Activated T-cell treated with anti-CD3 and anti-CD28 coated beads for 1 hour (primary cell): ENCODE results near the gene PPP1R7.
A peak's percentile ranks its signal among the peaks of the same experiment; 100 is the strongest.

ENCODE experiments used
- DNase-seq: peaks from one replicate; pipeline ENCODE4 v3.0.0-alpha.2; 2020; ENCODE audit warnings: low read depth

The PPP1R7 gene

DNA sequence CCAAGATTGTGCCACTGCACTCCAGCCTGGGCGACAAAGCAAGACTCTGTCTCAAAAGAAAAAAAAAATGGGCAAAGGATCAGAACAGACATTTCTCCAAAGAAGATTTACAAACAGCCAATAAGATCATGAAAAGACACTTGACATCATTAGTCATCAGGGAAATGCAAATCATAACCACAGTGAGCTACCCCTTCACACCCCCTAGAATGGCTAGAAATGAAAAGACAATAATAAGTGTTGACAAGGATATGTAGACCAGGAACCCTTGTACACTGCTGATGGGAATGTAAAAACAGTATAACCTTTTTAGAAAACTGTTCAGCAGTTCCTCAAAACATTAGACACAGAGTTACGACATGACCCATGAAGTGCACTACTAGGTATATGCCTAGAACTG, 29.8 kb upstream of the PPP1R7 start:
- DNase-seq, result no peak

DNA sequence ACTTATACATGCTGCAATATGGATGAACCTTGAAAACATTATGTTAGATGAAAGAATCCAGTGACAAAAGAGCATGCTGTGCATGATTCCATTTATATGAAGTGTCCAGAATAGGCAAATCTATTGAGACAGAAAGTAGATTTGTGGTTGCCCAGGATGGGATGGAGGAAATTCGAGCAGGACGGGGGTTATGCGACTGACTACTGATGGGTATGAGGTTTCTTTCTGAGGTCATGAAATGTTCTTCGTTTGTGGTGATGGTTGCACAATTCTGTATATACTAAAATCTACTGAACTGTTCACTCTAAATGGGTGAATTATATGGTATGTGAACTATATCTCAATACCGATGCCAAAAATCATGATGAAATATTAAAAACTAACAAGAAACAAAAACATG, 29.3 kb upstream of the PPP1R7 start:
- no peak for DNase-seq

DNA sequence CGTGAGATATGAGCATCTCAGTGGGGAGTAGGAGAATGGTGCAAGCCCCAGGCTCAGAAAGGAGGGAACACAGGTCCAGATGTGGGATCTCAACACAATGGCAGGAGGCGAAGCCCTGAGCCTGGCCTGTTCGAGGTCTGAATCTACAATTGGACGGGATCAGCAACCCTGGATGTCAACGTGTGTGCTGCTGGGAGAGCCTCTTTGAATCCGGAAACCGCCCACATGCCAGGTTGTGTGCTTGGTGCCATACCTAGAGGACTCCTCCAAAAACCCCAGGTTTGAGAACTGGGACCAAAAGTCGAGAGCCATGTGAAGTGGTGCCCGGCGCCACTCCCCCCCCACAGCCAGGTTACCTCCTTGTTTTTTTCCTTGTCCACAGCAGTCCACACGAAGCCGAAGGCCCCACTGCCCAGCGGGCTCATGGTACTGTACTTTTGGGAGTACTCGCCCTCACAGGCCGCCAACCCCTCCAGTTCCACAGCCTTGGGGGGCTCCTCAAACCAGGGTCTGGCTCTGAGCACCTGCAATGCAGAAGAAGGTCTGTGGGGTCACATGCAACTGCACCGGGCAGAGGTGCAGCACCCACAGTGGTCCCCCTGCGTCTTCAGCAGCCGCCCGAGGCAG, 27.8 kb upstream of the PPP1R7 start:
- DNase-seq, result no peak

DNA sequence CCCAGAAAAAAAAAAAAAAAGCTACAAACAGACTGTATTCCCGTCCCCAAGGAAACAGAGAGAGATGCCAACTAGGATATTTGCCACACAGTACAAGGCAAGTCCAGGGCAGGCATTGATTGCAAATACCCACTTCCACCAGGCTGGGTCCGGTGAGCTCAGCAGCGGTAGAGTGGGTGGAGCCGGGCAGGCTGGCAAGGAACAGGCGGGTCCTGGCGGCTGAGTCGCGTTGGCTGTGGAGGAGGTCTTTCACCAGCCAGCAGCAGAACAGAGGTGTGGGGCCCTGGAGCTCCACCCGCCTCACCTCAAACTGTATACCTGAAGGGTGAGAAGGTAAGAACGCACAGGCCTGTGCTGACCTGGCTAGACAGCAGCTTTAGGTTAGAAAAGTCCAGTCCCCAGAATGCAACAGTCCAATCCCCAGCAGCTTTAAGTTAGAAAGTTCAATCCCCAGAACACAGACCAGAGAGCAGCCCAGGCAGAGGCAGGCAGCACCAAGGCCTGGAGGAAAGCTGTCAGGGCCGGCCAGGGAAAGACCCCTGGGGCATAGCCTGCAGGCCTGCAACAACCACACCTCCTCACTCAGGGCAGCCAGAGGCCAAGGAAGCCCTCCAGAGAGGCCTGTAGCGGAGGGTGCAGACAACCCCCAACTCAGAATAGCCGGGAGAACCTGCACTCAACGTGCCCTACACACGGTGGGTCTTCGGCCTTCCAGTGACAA, 26.3 kb upstream of the PPP1R7 start:
- peak; percentile 42 for DNase-seq

DNA sequence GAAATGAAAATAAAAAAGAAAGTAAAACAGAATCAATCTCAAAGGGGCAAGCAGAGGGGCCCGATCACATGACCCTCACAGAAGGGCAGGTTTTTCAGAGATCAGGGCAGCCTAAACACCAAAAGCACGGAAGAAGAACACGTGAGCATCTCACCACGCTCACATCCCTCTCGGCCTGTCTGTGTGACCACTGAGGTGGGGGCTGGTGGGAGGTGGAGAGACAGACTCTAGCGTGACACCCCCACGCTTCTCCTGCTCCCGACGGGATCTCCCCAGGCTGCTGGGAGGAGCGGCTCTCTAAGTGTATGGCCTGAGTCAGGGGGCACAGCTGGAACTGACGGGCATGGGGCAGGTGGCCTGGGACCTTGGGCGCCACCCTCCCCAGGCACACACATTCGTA, 24.6 kb upstream of the PPP1R7 start:
- no peak for DNase-seq

DNA sequence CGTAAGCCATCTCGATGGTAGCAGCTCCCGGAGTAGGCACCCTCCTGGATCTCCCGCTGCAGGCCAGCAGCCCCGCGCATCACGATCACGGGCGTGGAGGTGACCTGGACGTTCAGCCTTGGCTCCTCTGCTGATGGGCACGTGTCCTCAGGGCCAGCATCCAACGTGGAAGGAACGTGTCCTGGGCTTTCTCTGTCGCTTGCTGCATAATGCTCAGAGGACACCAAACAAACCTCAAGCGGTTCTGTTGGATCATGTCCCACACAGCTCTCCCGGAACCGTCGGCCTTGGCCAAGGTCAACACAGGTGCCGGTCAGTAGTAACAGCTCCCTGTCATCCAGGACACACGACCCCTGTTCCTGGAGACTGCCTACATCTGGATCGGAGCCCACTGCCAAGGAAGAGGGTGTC, 24.1 kb upstream of the PPP1R7 start:
- no peak for DNase-seq

DNA sequence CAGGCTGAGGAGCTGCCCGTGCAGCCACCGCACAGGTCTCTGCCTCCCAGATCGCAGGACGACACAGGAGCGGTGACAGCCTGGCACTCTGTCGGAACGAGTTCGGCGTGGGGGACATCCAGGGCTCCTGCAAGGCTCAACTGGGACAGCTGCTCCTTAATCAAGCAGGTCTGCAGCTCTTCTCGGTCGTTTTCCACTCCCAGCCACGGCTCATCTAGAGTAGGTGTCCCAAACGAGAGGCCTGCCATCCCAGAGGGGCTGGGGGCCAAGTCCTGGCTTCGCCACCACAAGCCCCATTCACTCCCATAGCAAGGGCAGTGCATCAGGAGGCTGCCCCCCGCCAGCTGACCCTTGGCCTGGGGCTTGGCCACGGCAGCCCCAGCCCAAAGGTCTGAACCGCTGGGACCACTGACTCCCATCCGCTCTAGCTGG, 23.5 kb upstream of the PPP1R7 start:
- no peak for DNase-seq

DNA sequence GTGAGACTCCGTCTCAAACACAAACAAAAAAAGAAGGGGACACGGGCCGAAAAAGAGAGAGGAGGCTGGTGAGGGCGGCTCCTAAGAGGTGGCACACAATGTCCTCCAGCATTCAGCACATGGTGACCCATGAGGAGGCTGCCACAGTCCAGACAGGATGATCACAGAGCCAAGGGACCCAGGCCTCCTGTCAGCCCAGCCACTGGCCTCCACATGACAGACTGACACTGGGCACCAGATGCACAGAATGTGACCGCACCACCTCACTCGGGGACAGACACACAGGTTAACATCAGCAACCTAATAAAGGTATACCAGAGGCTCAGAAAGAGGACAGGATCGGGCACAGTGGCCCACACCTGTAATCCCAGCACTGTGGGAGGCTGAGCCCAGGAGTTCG, 22.0 kb upstream of the PPP1R7 start:
- no peak for DNase-seq

DNA sequence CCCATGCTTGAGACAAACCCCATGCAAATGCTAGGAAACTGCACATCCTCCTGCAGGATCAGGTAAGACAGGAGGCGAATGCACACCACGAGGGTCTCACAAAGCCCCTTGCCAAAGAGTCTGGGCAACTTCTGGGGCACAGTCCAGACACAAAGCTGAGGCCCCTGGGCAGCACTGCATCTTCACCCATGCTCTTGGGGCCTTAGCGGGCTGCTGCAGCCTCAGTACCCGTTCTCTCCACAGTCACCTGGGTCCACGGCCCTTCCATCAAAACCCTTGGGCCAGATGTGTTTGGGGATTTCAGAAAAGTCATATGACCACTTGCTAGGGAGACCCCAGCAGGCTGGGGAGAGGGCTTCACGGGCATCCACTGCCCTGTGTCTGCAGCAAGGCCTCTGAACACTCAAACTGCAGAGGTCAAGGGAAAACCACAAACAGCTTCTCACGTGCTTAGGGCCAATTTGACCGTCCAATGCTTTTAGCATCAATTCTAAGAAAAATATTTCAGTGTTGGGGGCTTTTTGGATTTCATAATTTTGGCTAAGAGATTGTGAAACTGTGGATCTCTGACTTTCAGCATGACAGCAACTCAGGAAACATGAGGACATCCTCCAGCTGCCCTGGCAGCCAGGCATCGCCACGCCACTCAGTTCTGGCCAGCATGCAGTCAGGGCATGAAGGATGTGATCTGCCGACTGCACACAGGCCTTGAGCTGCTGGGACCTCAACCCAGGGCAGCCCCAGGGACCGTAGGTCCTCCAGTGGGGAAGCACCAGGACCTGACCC, 21.0 kb upstream of the PPP1R7 start:
- DNase-seq, result no peak

DNA sequence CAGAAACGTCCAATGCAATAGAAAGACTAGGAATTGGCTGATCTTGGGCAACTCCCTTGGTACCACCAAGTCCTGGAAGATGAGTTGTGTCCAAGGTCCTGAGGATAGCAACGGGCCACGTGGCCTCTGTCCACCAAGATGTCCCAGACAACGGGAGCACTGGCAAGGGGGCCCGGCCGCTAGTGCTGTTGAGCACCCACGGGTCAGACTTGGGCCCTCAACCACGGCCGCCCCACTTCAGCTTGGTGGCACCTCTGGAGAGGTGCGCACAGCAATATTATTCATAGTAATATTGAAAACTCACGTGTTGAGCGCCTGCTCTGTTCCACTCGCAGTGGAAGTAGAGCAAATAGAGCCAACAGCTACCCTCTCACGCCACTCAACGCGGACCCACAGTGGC, 20.0 kb upstream of the PPP1R7 start:
- no peak for DNase-seq

DNA sequence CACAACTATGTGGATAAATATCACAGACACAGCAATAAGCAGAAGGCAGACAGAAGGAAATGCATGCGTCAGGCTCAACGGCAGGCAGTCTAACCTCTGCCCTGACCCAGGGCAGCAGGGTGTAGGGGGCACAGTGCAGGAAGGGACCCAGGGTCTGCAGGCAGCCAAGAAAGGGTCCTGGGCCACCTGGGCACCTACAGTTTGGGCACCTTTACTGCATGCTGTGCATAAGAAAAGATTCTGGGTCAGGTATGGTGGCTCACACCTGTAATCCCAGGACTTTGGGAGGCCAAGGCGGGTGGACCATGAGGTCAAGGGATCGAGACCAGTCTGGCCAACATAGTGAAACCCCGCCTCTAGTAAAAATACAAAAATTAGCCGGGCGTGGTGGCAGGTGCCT, 18.7 kb upstream of the PPP1R7 start:
- DNase-seq, result no peak

DNA sequence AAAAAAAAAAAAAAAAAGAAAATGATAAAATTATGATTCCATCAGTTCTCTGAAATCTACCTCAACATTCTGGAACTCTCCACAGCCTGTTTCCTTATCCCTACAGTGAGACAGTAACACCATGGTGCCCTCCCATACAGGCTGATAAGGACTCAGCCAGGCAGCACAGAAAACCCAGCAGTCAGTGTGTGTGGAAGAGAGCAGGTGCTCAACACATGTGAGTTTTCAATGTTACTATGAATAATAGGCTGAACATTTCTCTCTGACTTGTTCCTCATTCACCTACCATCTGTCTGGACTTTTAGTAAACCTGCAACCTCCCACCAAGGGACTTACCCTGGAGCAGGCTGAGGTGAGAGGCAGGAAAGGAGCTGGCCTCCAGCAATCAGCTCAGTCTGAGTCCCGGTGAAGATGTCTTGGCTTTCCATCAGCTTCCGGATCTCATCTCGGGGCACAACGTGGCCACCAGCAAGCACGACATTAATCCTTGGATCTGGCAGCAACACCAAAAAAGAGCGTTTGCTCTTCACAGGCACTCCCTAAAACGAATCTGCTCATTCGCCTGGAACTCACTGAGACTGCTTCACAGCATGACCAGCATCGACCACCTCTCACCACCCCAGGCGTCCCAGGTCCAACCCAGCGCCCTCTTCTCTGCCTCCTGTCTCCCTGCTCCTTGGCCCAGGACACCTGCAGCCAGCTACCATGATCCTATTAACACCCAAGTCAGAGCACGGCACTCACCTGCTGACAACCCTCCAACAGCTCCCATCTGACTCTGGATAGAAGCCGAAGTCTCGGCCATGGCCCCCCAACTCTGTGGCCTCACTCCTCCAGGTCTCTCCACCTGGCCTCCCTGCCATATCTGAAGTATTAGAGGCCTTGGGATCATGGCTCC, 17.5 kb upstream of the PPP1R7 start:
- DNase-seq, result no peak

DNA sequence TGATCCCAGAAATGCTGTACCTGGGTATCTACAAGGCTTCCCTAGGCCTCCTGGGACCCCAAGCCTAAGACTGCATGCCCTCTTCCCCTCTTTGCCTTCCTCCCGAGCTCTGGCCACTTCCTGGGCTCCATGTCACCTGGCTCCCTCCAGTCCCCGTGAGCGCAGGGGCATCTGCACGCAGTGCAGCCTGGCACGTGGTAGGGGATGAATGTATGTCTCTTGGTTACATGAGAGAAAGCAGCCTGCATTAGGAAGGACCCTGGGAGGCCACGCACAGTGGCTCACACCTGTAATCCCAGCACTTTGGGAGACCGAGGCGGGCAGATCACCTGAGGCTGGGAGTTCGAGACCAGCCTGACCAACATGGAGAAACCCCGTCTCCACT, 16.8 kb upstream of the PPP1R7 start:
- DNase-seq, result no peak

DNA sequence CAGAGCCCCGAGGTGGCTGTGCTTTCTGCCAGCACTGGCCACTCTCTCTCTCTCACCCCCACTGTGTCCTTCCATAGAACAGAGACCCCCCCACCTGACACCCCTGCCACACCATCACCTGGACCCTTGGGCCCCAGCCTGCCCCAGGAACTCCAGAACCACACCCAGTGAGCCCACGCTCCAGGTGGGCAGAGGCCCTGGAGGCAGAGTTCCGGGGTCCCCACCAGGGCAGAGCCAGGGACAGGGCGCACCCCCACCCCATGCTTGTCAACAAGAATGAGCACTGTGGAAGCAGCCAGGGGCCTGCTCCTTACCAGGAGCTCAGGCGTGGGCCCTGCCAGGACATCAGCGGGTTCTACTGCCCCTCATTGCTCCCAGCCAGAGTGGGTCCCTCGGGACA, 15.6 kb upstream of the PPP1R7 start:
- no peak for DNase-seq

DNA sequence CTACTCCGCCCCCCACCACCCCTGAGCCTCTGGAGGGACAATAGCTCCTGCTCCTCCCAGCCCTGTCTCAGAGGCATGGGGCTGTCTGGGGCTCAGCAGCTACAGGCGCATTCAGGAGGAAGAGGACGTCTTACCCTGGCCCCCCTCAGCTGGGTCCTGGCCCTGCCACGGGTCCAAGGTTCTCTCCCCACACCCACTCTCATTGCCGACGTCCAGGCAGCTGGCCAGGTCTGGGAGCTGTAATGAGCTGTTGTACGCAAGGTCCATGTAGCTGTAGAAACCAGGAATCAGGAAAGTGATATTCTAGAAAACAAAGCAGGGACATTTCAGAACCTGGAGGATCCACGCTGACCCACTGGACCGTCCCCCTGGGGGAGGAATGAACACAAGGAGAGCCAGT, 14.5 kb upstream of the PPP1R7 start:
- DNase-seq, result no peak

DNA sequence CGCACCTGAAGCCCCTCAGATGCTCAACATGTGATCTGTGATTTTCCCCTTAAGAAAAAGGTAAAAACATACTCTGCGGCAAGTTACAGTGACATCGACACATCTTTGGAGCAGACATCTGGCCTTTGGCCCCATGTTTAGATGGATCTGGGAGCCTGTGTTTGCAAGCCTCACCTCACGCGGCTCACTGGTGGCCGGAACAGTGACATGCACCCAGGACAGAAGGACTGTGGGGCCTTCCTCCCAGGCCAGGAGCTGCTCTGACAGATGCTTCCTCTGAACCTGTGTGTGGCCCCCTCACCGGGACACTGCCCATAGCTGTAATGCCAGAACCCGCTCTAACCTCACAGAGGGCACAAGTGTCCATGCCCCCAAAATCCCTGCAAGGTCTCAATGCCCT, 14.1 kb upstream of the PPP1R7 start:
- no peak for DNase-seq

DNA sequence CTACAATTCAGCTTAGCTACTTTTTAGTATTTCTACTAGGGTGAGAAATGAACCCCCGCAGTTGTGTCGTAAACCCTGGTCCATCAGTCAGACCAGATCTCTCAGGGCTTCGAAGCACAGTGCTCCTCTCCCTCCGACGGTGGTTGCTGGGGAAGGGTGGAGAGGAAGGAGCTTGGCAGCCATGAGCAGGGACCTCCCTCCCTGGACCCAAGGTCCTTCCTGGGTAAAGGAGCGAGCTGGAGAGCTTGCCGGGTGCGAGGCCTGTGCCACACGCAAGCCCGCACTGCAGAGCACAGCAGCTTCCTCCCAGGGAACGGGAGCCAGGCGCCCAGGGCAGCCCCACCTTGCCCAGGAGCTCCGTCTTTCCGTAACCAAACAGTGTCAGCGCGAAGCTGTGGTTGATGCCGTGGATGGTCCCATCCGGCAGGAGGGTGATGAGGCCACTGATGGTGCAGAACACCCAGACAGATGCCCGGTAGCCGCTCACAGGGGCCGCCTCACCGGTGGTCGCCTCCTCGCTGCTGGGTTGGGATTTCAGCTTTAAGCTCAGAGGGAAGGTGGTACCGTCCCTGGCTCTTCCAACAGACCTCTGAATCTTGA, 13.5 kb upstream of the PPP1R7 start:
- DNase-seq, result no peak

DNA sequence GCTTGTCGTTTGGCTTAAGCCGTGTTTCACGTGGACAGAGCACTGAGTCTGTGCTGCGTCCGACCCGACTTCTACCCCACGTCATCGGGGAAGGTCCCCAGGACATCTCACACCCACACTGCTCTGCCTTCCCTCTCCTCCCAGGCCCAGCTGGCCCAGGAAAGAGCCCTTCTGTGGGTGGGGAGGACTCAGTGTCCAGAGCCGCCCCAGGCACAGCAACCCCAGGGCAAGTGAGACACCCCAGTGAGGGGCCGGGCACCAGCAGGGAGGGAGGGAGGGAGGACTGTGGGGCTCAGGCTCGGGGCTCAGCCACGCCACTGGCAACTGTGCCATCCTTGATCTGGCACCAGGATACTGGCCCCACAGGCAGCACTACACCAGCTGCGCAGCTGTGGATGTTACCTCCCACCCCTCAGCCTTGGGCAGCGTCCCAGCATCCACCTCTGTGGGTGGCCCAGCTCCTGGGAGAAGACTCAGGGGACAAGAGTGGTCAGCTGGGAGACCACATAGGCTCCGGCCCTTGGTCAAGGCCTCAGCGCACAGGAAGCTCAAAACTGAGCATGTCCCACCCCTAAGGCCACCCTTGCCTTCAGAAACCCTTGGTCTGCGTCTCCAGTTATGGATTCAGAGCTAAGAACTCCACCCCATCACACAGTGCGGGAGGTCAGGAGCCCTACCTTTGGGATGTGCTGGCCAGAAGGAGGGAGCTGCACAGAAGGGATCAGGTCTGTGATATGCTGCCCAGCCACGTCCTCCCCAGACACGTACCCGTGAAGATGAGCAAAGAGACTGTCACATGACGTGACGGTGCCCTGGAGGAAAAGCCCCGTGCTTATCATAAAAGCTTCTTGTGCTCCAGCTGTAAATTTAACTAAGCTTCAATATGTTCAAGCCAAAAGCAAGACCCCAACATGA, 12.7 kb upstream of the PPP1R7 start:
- no peak for DNase-seq

DNA sequence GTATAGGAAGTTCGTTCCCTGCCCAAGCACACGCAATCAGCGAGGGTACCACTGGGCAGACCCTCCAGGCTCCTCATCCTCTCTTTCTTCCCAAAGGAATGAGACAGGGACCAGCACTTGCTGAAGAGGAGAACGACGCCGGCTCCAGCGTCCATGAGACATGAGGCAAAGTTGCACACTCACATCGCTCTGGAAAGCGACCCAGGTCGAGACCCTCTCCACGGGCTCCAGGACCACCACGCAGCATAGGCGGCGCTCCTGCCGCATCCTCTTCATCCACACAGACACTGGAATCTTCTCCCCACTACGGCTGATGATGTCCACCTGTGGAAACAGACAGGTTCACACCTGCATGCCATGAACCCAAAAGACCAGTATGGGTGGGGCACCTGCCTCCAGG, 11.8 kb upstream of the PPP1R7 start:
- no peak for DNase-seq

DNA sequence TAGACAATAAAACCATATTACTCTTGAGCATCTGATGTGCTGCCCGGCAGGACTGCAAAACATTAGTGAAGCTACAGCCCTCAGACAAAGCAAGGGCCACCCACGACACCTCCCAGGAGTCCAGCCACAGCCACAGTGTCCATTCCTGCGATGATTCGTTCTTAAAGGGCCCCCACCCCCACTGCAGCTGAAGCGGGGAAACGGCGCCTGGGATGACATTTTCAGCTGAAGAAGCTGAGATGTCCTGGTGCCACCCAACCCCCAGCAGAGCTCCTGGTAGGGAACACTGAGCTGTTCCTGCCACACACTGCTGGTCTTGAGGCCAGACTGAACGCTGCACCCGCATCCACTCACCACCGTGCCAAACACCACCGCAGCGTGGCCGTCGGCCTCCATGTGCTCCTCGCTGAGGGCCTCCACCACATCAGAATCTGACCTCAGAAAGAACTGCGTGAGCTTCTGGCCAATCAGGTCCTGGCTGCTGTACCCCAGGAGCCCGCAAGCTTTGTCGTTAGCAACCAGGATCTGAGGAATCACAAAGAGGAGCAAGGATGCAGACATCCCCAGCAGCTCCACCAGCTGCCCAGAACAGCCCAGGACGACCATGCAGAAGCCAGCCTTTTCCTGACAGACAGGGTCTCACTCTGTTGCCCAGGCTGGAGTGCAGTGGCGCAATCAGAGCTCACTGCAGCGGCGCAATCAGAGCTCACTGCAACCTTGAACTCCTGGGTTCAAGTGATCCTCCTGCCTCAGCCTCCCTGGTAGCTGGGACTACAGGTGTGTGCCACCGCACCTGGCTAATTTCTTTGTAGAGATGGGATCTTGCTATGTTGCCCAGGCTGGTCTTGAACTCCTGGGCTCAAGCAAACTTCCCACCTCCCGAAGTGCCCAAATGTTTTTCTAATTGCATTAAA, 10.5 kb upstream of the PPP1R7 start:
- no peak for DNase-seq
